Jurkat, Clone E6-1 (cell line): Measurements from ENCODE around the gene RAB14. TPM values are rescaled to one million over a fixed set of nuclear protein-coding genes. Genes with fewer than 3 reads are reported as not detected.
A peak's percentile ranks its signal among the peaks of the same experiment; 100 is the strongest.

ENCODE experiments used
- DNase-seq: peaks from one replicate; pipeline ENCODE4 v3.0.0-alpha.2; 2011; ENCODE audit warnings: low read depth, low spot score
- H3K4me3 ChIP-seq: 2 replicates; pipeline ENCODE4 v1.5.1; 2011; ENCODE audit warnings: mild to moderate bottlenecking, low read length, control low read depth, moderate library complexity
- polyA plus RNA-seq: library from polyadenylated mRNA; unstranded; fragments of >200 nt; gene quantifications from one replicate; pipeline ENCODE4 v1.2.1, GENCODE V29; 2012; ENCODE audit warnings: missing spikeins; ENCODE audit not compliant: insufficient read length, insufficient read depth

Gene RAB14
- polyA plus RNA-seq = 53.5 TPM

DNA sequence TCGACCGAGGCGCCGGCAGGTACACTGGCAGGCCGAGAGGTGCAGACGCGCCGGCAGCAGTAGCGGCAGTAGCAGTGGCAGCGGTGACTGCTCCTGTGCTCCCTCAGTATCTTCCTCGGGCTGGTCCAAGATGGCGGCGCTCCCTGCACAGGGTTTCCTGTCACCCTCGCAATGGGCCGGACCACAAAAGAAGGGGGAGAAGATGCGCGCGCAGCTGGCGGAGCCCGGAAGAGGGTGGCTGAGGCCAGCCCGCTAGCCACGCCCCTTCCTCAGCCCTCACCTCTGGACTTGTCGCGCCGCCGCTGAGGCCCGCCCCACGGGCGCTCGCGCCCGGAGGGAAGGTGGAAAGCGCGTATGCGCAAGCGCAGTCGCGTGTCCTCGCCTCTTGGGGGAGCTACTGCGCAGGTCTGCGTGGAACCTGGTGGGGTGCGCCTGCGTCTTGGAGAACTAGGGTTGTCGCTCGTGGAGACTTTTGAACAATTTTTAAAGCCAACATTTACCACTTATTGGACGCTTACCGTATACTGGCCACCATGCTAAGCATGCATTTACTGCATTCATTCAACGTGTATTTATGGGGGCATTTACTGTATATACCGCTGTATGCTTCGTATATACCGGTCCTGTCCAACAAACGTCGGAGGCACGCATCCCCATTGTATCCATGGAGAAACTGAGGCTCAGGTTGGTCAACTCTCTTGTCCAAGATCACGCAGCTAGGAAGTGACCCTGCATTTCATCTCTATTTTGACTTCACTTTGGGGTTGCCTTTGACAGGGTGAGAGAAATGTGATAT, at the start of gene RAB14:
Gene RAB14 (minus strand): TSS at position 132 of the 796 bp plus-strand sequence. CDS start 8,457 bp downstream, outside the sequence.
- peak within 1 kb of the TSS; percentile 86 for H3K4me3 ChIP-seq
- DNase-seq = peak; percentile 98

DNA sequence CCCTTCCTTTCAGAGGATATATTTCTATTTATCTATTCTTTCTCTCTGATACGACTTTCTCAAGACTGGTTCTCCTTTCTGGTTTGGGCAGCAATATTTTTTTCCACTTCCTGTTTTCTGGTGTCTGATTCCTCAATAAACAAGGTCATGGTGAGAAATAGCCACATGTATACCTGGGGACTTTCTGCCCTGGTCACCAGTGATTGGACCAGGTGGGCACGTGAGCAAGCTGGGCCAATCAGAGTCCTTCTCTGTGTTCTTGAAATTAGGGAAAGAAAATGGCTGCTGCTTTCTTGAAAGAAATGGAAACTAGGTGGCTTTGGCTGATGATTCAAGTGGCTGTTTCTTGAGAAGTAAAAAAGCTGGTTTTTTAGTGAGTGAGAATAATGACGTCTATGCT, 47.9 kb upstream of the RAB14 start:
- DNase-seq = no peak
- H3K4me3 ChIP-seq = no peak overlapping the region

DNA sequence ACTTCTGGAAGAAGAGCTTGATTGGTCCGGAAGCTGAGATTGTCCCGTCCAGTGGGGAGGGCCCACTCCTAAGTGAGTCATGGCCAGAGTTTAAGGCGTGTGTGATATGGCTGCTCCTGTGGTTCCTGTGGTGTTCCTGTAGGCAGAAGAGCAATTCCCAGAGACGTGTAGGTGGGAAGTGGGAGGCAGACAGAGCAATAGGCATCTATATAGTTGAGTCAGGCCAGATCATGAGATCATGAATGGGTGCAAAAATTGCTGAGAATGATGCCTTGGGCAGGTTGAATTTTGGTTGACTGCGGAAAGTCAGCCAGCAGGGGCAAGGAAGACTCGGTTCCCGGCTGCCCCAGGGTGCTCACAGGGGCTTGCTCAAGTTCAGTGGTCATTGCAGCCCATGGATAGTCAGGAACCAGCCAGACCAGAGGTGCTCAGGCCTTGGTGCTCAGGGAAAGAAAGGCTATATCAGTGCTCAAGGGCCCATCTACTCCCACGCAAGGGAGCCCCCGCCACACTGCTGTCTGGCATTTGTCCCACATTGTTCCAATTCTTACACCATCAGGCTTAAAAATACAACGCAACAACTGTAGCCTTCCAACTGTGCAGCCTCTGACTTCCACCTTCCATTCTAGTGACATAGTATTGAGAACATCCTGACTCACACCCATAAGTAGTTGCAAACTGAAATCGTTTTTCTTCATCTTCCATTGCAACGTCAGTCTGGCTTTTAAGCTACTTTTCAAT, 45.3 kb upstream of the RAB14 start:
- no peak overlapping the region for H3K4me3 ChIP-seq
- no peak for DNase-seq

DNA sequence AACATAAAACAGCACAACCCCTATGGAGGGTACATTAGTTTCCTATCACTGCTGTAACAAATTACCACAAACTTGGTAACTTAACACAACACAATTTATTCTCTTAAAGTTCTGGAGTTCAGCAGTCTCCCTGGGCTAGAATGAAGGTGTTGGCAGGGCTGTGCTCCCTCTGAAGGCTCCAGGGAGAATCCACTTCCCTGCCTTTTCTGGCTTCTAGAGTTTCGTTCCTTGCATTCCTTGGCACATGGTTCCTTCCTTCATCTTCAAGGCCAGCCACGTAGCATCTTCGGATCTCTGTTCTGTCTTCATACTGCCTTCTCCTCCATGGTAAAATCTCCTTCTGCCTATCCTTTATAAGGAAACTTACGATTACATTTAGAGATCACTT, 41.3 kb upstream of the RAB14 start:
- no peak for DNase-seq
- H3K4me3 ChIP-seq = no peak overlapping the region

DNA sequence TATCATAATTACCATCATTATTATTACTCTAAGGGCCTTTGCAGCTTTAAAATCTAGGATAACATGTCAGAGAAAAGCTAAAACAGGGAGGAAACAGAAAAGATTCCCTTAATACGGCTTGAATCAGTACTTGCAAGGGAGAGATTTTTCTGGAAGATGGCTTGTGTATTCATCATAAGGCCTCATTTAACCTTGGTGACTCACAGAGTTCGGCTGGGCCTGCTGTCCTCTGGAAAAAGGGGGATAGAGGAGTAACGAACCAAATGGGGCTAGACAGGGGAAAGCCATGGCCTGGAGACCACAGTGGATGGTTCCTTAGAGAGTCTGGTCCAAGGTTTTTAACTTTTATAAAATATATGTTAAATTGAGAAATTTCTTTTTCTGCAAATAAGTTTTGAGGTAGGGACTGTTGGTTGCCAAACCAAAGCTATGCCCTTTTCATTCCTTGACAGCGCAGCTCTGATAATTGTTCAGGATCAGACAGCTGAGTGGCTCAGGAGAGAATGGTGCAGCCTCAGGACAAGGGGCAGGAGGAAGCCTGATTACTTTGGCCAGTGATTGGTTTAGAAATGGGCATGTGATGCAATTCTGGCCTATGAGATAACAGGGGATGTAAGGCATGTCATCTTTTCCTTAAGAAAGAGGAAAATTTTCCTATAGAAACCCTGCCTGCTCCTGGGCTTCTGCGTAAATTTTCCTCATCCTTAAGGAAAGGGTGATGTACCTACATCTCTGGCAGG, 40.7 kb upstream of the RAB14 start:
- no peak overlapping the region for H3K4me3 ChIP-seq
- DNase-seq = no peak

DNA sequence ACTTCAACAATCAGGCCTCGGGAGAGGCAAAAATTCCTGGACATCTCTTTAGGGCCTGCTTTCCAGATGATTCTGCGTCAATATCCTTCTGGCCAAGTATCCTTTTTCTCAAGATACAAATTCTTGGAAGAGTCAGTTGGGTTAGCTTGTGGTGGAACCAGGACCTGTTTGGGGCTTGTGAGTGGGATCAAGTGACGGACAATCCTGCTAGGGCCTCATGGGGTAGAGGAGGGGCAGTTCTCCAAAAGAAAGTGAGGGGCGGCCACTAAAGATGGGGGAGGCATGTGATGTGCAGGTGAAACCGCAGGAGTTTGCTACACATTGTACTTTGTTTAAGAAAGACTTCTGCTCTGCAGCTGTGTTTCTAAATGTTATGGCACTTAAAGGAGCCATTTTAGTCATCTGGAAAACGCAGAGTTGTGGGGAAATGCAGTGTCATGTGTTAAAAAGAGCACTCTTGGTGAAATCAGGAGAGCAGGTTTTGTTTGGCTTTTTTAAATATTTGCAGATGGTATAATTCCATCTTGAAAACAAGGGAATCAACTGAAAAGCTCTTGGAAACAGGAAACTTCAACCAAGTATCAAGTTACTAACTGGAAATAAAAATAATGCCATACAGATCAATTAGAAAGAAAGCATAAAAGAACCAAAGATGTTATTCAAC, 38.9 kb upstream of the RAB14 start:
- H3K4me3 ChIP-seq = no peak overlapping the region
- DNase-seq = no peak

DNA sequence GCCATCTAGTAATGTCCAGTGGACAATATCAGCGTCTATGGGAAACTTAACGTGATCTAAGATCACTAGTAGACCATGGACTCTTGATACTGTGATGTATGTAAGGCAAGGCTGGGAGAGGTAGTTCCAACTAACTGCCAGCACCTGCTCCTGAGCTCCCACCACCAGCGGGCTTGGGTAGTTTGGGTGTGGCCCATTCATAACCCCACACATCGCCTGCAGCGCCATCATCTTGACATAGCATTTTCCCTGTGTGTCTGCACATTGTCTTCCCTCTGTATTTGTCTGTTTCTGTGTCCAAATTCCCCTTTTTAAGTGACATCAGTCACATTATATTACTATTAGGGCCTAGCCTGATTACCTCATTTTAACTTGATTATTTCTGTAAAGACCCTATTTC, 38.2 kb upstream of the RAB14 start:
- H3K4me3 ChIP-seq = no peak overlapping the region
- DNase-seq = no peak

DNA sequence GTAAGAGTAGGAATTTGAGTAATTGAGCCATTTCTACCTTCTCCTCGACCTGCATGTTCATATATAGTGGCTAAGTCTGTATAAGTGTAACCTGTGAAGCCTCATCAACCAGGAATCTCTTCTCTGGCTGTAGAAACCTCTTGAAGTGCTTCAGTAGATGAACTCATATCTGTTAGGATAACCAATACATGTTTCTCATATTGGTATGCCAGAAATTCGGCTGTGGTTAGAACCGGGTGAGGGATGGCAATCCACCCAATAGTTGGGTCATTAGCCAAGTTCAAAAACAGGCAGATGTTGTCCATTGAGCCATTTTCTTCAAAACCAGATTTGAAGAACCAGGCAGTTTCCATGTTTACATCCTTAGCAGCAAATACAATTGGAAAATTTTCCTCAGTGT, 37.4 kb upstream of the RAB14 start:
- no peak overlapping the region for H3K4me3 ChIP-seq
- DNase-seq = no peak

DNA sequence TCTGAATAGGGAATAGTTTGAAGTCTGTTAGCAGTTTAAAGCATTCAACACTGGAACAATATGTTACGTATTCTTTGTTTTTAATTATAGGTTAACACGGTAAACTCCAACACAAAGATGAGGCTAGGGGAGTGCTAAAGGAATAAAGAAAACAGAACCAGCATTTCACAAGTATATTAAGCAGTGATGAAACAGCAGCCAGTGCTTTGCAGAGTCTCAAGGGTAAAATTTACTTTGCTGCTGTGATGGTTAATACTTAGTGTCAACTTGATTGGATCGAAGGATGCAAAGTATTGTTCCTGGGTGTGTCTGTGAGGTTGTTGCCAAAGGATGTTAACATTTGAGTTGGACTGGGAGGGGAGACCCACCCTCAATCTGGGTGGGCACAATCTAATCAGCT, 36.2 kb upstream of the RAB14 start:
- no peak for DNase-seq
- no peak overlapping the region for H3K4me3 ChIP-seq

DNA sequence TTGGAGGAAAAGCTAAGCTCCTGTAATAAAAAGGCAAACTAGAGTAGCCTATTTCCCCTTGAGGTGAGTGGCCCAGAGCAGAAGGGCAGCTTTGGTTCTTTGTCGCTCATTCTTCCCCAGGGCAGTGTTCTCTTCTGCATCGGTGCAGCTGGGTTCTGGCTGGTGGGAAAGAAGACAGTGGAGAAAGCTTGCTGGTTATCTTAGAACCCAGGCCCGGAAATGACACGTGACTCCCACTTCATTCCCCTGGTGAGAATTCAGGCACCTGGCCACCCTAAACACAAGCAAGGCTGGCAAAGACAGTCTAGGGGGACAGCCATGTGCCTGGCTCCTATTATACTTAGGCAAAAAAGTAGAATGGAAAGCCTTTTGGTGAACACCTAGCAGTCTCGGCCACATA, 33.8 kb upstream of the RAB14 start:
- H3K4me3 ChIP-seq = no peak overlapping the region
- peak; percentile 10 for DNase-seq

DNA sequence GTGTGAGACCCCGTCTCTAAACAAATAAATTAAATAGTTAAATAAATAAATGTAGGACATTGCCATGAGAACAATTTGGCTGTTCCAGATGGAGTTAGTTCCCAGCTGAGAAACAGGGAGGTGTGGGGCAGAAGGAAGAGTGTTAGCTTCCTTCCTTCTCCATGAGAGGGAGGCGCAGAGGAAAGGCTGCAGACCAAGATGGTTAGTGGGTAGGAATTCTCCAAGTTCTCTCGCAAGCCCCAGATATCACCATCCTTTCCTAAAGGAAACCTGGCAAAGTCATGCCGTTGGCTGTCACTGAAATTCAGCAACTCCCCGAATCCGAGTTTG, 33.1 kb upstream of the RAB14 start:
- DNase-seq = no peak
- no peak overlapping the region for H3K4me3 ChIP-seq

DNA sequence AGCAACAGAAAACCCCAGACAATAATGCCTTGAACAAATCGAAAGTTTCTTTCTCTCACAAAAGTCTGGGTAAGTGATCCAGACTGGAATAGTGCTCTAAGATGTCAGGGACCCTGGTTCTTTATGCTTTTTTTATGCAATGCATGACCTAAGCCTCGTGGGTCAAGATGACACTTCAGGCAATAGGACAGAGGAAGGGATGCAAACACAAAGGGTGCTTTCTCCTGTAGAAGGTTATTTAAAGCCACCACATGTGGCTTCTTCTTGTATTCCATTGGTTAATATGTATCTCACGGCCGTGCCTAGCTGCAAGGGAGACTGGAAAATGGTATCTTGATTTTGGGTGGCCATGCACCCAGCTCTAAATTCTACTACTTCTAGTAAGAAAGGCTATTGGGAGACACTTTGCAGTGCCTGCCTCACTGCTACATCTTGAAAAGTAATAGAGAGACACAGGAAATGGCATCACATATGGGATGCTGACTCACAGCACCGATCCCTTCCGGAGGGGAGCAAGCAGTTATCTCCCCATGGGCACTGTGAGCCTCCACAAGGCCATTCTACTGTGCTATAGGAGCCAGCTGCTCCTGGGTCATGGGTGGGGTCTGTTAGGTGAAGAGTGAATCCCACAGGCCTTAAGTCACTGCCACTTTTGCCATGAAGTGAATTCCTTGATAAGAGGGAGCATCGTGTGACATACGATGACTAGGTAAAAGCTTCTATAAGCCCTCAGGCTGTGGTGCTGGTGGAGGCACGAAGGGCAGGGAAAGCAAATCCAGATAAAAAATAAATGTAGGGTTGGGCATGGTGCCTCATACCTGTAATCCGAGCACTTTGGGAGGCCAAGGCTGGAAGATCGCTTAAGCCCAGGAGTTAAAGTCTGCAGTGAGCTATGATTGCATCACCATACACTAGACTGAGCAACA, 32.5 kb upstream of the RAB14 start:
- DNase-seq = no peak
- H3K4me3 ChIP-seq = no peak overlapping the region

DNA sequence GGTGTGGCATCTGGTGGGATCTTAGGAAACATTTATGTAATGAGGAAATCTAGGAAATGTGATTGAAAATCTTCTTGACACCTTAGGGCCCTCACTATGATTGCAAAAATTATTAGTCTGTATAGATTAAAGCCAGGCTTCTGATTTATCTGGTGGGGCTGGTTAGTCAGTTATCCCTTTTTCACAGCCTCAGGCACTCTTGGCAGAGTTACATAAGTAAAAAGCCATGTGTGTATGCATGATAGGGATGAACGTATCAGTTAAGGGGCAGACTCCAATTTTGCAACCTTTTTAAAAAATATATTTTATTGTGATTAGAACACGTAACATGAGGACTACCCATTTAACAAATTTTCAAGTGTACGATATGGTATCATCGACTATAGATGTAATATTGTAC, 30.6 kb upstream of the RAB14 start:
- no peak for DNase-seq

DNA sequence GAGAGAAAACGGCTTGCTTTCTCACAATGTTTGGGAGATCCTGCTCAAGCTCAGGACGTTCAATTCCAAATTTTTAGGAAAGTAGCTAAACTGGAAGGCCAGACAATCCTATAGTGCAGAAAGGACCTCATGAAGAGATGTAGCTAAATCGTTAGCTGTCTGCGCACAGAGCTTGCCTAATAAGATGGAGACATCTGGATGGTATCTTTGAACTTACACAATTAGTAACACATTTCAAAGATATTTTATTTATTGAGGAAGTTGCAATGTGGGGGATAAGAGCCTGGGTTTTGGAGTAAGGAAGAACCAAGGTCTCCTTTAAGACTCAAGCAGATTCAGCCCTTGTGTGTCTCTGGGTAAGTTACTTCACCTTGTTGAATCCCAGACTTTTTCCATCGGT, 28.6 kb upstream of the RAB14 start:
- no peak for DNase-seq
- no peak overlapping the region for H3K4me3 ChIP-seq

More for the DNA sequence above, 30.6 kb upstream of the RAB14 start:
- no peak overlapping the region for H3K4me3 ChIP-seq

DNA sequence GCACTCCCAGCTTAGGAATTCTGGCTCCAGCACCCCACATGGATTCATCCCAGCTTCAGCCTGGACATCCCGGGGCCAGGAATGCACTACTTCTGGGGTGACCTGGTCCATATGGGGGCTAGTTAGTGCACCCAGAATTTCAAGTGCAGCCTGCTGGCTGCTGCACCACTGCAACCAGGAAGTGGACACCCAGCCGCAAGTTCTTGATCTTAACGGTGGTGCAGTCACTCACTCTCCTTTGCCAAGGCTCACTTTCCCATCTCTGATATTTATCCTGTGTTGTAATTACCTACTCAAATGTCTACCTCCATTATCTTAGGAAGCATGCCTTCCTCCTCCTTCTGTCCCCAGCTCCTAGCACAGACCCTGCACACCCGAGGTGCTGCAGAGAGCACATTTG, 26.2 kb upstream of the RAB14 start:
- no peak for DNase-seq
- H3K4me3 ChIP-seq = no peak overlapping the region

DNA sequence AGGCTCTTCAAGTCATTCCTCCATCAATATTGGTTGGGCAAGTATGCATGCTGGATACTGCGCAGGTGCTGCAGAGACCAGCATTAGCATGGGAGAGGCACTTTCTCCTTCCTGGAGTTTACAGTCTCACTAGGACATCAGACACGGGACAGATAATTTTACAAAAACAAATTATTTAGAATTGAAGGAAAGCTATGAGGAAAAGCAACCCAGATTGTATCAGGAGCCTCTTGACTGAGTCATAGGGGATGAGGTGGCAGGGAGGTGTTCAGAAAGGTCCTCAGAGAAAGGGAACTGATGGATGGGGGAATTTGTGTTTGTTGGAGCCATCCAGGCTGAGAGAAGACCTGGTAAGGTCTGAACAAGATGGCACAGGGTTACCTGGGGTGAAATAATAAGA, 24.5 kb upstream of the RAB14 start:
- H3K4me3 ChIP-seq = no peak overlapping the region
- no peak for DNase-seq

DNA sequence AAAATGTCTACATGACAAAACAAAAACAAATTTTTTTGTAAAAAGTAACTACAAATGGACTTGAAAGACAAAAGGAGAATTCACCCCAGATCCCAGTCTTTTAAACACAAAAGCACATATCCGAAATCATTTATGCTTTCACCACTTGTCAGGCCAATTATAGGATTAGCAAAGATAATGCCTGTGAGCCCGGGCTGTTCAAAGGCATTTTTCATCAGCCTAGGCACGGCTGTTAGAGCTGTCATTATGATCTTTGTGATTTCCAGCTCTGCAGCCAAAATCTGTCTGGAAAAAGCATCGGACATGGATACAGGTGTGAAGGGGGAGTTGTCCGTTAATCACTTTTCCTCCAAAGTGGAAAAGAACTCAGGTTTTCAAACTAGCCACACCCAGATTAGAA, 23.6 kb upstream of the RAB14 start:
- H3K4me3 ChIP-seq = no peak overlapping the region
- no peak for DNase-seq

DNA sequence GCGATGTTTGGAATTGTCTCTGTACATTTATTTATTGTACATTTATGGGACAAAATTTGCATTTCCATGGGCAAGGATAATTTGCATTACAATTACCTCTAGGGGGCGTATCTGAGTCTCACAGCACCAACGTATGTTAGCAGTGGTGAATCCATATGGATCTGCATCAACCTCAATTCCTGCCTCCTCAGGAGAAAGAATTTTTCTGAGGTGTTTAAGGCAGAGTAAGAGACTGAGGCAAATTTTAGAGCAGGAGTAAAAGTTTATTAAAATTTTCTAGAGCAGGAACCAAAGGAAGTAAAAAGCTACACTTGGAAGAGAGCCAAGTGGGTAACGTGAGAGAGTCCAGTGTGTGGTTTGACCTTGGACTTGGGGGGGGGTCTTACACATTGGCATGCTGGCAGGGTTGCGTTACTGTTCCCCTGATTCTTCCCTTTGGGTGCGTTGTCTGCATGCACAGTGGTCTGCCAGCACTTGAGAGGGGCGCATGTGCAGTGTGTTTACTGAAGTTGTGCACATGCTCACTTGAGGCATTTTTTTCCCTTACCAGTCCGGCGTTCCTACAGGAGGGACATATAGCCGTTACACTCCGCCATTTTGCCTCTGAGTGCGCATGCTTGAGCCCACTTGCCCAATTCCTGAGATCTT, 21.0 kb upstream of the RAB14 start:
- DNase-seq = peak; percentile 30
- no peak overlapping the region for H3K4me3 ChIP-seq
